Vagina (tissue), 2 donors: ENCODE measurements around the gene PPARD.

Source experiments
- CTCF ChIP-seq, 3 experiments: fragments of 450-650 bp in 2 of 3; fragments of 200-600 bp in 1 of 3; sonication (generic) in 1 of 3; IDR thresholded peaks; one replicate each; pipeline ENCODE4 v1.5.1; 2017 to 2019; ENCODE audit warnings: antibody characterized with exemption in 3 of 3, mild to moderate bottlenecking in 2 of 3, moderate library complexity in 2 of 3
- POLR2A ChIP-seq, 2 donors: fragments of 450-650 bp; IDR thresholded peaks; one replicate each; pipeline ENCODE4 v1.6.1; 2017; ENCODE audit warnings: antibody characterized with exemption in 2 of 2, mild to moderate bottlenecking in 2 of 2, moderate library complexity in 2 of 2
- POLR2AphosphoS5 ChIP-seq, 2 donors: sonication (generic); formaldehyde crosslinking; IDR thresholded peaks; one replicate each; pipeline ENCODE4 v1.9.0; 2017; ENCODE audit warnings: antibody characterized with exemption in 2 of 2, mild to moderate bottlenecking in 2 of 2, low read depth in 1 of 2; ENCODE audit not compliant: insufficient read depth in 1 of 2

GRCh38 chr6:35470663-35471120, 128.3 kb downstream of the PPARD start:
- no peak for TF ChIP-seq CTCF (IDR thresholded peaks at IDR 0.05)
- no peak for TF ChIP-seq POLR2A (IDR thresholded peaks at IDR 0.05)
- TF ChIP-seq POLR2AphosphoS5 (IDR thresholded peaks at IDR 0.05; ENCODE audit: insufficient read depth in 1 of 2, low read depth in 1 of 2) = no peak
